ENCODE data around the gene AMBRA1. TPM values are rescaled to one million over a fixed set of nuclear protein-coding genes. Genes with fewer than 3 reads are reported as not detected.

Gene AMBRA1
- total RNA-seq, 1 donor from 2014 or later: 29.4 TPM

- no peak overlapping the region for H3K4me3 Mint-ChIP-seq (ENCODE audit: unreplicated experiment)
- DNase-seq (ENCODE audit: low read depth): peak; percentile 49
- Histone ChIP-seq H3K9ac (ENCODE audit: low read length) (no peak overlapping the region), H3K9me3 (ENCODE audit: insufficient read depth, low read depth, low read length) (no peaks in the 10 kb centered on the region), H3K27me3 (ENCODE audit: insufficient read depth, low read length) (no peaks in the 10 kb centered on the region), H3K4me3 (ENCODE audit: insufficient read depth, low read depth, low read length) (no peak overlapping the region), H2AFZ (ENCODE audit: low read depth, low read length) (no peak overlapping the region), H3K36me3 (ENCODE audit: insufficient read depth, low read length) (no peaks in the 10 kb centered on the region), H3K27ac (ENCODE audit: low read depth, low read length) (no peak overlapping the region), H3K4me1 (ENCODE audit: insufficient read depth, low read length) (no peaks in the 10 kb centered on the region), H3K79me2 (ENCODE audit: insufficient read depth, low read length) (peaks cover 31% of the 10 kb centered on the region), H4K20me1 (ENCODE audit: insufficient read depth, low read length) (peaks cover 51% of the 10 kb centered on the region), H3K4me2 (ENCODE audit: low read length) (no peak overlapping the region)
- H3K9me3 Mint-ChIP-seq (ENCODE audit: unreplicated experiment): no peaks in the 10 kb centered on the region
- no peaks in the 10 kb centered on the region for H3K27me3 Mint-ChIP-seq (ENCODE audit: low read depth, unreplicated experiment)
- no peak overlapping the region for H3K27ac Mint-ChIP-seq (ENCODE audit: unreplicated experiment)
- peaks cover 5% of the 10 kb centered on the region for H3K36me3 Mint-ChIP-seq (ENCODE audit: low read depth, unreplicated experiment)
- TF ChIP-seq EZH2 (IDR thresholded peaks at IDR 0.05; ENCODE audit: insufficient read depth, low read length) (no peak), CTCF (IDR thresholded peaks at IDR 0.05; ENCODE audit: insufficient read depth, low read depth, low read length) (no peak)
- peaks cover 5% of the 10 kb centered on the region for H3K4me1 Mint-ChIP-seq (ENCODE audit: low read depth, unreplicated experiment)
- FAIRE-seq: no peak
These were observed 79.9 kb downstream of the AMBRA1 start for GRCh38 chr11:46513934-46514342.

GRCh38 chr11:46512261-46512881 lies 81.5 kb downstream of the AMBRA1 start:
- no peak for FAIRE-seq
- no peaks in the 10 kb centered on the region for H3K9me3 Mint-ChIP-seq (ENCODE audit: unreplicated experiment)
- Histone ChIP-seq H3K27me3 (ENCODE audit: insufficient read depth, low read length) (no peaks in the 10 kb centered on the region), H3K4me3 (ENCODE audit: insufficient read depth, low read depth, low read length) (no peak overlapping the region), H3K4me2 (ENCODE audit: low read length) (no peak overlapping the region), H3K9ac (ENCODE audit: low read length) (no peak overlapping the region), H2AFZ (ENCODE audit: low read depth, low read length) (no peak overlapping the region), H3K79me2 (ENCODE audit: insufficient read depth, low read length) (peaks cover 23% of the 10 kb centered on the region), H3K9me3 (ENCODE audit: insufficient read depth, low read depth, low read length) (no peaks in the 10 kb centered on the region), H3K27ac (ENCODE audit: low read depth, low read length) (no peak overlapping the region), H3K36me3 (ENCODE audit: insufficient read depth, low read length) (no peaks in the 10 kb centered on the region), H3K4me1 (ENCODE audit: insufficient read depth, low read length) (no peaks in the 10 kb centered on the region), H4K20me1 (ENCODE audit: insufficient read depth, low read length) (peaks cover 54% of the 10 kb centered on the region)
- no peak overlapping the region for H3K4me3 Mint-ChIP-seq (ENCODE audit: unreplicated experiment)
- TF ChIP-seq CTCF (IDR thresholded peaks at IDR 0.05; ENCODE audit: insufficient read depth, low read depth, low read length) (no peak), EZH2 (IDR thresholded peaks at IDR 0.05; ENCODE audit: insufficient read depth, low read length) (no peak)
- DNase-seq (ENCODE audit: low read depth): no peak
- peaks cover 5% of the 10 kb centered on the region for H3K4me1 Mint-ChIP-seq (ENCODE audit: low read depth, unreplicated experiment)
- H3K27me3 Mint-ChIP-seq (ENCODE audit: low read depth, unreplicated experiment): no peaks in the 10 kb centered on the region
- peak overlapping the region; percentile 12 for H3K27ac Mint-ChIP-seq (ENCODE audit: unreplicated experiment)
- peaks cover 15% of the 10 kb centered on the region for H3K36me3 Mint-ChIP-seq (ENCODE audit: low read depth, unreplicated experiment)

- Histone ChIP-seq H3K27ac (ENCODE audit: low read depth, low read length) (no peak overlapping the region), H3K4me2 (ENCODE audit: low read length) (no peak overlapping the region), H3K27me3 (ENCODE audit: insufficient read depth, low read length) (no peaks in the 10 kb centered on the region), H3K4me1 (ENCODE audit: insufficient read depth, low read length) (no peaks in the 10 kb centered on the region), H2AFZ (ENCODE audit: low read depth, low read length) (no peak overlapping the region), H4K20me1 (ENCODE audit: insufficient read depth, low read length) (peaks cover 51% of the 10 kb centered on the region), H3K79me2 (ENCODE audit: insufficient read depth, low read length) (peaks cover 19% of the 10 kb centered on the region), H3K36me3 (ENCODE audit: insufficient read depth, low read length) (no peaks in the 10 kb centered on the region), H3K4me3 (ENCODE audit: insufficient read depth, low read depth, low read length) (no peak overlapping the region), H3K9me3 (ENCODE audit: insufficient read depth, low read depth, low read length) (no peaks in the 10 kb centered on the region), H3K9ac (ENCODE audit: low read length) (no peak overlapping the region)
- Mint-ChIP-seq H3K36me3 (ENCODE audit: low read depth, unreplicated experiment) (peaks cover 15% of the 10 kb centered on the region), H3K9me3 (ENCODE audit: unreplicated experiment) (no peaks in the 10 kb centered on the region), H3K27me3 (ENCODE audit: low read depth, unreplicated experiment) (no peaks in the 10 kb centered on the region), H3K4me1 (ENCODE audit: low read depth, unreplicated experiment) (peaks cover 5% of the 10 kb centered on the region), H3K4me3 (ENCODE audit: unreplicated experiment) (no peak overlapping the region), H3K27ac (ENCODE audit: unreplicated experiment) (no peak overlapping the region)
- FAIRE-seq: no peak
- no peak for TF ChIP-seq EZH2 (IDR thresholded peaks at IDR 0.05; ENCODE audit: insufficient read depth, low read length)
- TF ChIP-seq CTCF (IDR thresholded peaks at IDR 0.05; ENCODE audit: insufficient read depth, low read depth, low read length): no peak
- no peak for DNase-seq (ENCODE audit: low read depth)
These were observed 82.5 kb downstream of the AMBRA1 start for GRCh38 chr11:46511342-46511741.
